GM12865 (cell line): ENCODE measurements around the gene SLC29A4.
"Not testable (repeated sequence)": the region's sequence is repeated elsewhere in the genome, so short reads cannot be mapped to it uniquely, and the experiment has no call there.

Experiments
- DNase-seq: peaks from one replicate; pipeline ENCODE4 v3.0.0; 2010; ENCODE audit warnings: low read depth
- H3K4me3 ChIP-seq: 2 replicates; pipeline ENCODE4 v1.5.1; 2011; ENCODE audit warnings: mild to moderate bottlenecking, low read depth, low read length, control low read depth
- CTCF ChIP-seq: IDR thresholded peaks from 2 replicates; pipeline ENCODE4 v1.5.1; 2011; ENCODE audit warnings: low read length, control low read depth, low read depth, inconsistent platforms; ENCODE audit not compliant: insufficient read depth; ENCODE audit errors: missing control alignments

SLC29A4 gene

GRCh38 chr7:5303061-5303460 is 20.3 kb downstream of the SLC29A4 start:
- no peak overlapping the region for H3K4me3 ChIP-seq
- no peak for TF ChIP-seq CTCF
- no peak for DNase-seq

GRCh38 chr7:5303591-5304505 is 21.1 kb downstream of the SLC29A4 start:
- no peak for TF ChIP-seq CTCF
- no peak overlapping the region for H3K4me3 ChIP-seq
- no peak for DNase-seq

- H3K4me3 ChIP-seq, DNase-seq: not testable (repeated sequence)
Observed at GRCh38 chr7:5305050-5305449, 22.3 kb downstream of the SLC29A4 start.

- H3K4me3 ChIP-seq, DNase-seq: not testable (repeated sequence)
Observed at GRCh38 chr7:5307221-5308142, 24.7 kb downstream of the SLC29A4 start.

- DNase-seq = no peak
- no peak overlapping the region for H3K4me3 ChIP-seq
- no peak for TF ChIP-seq CTCF
Observed at GRCh38 chr7:5309146-5309545, 26.4 kb downstream of the SLC29A4 start.

- no peak for DNase-seq
- no peak for TF ChIP-seq CTCF
- H3K4me3 ChIP-seq = no peak overlapping the region
Observed at GRCh38 chr7:5310822-5311405, 28.2 kb downstream of the SLC29A4 start.

- not testable (repeated sequence) for DNase-seq, H3K4me3 ChIP-seq
Observed at GRCh38 chr7:5312276-5313070, 29.7 kb downstream of the SLC29A4 start.

- DNase-seq, H3K4me3 ChIP-seq: not testable (repeated sequence)
Observed at GRCh38 chr7:5313076-5313885, 30.5 kb downstream of the SLC29A4 start.
